ENCODE data around the gene ARHGEF16.

ARHGEF16 gene

DNA sequence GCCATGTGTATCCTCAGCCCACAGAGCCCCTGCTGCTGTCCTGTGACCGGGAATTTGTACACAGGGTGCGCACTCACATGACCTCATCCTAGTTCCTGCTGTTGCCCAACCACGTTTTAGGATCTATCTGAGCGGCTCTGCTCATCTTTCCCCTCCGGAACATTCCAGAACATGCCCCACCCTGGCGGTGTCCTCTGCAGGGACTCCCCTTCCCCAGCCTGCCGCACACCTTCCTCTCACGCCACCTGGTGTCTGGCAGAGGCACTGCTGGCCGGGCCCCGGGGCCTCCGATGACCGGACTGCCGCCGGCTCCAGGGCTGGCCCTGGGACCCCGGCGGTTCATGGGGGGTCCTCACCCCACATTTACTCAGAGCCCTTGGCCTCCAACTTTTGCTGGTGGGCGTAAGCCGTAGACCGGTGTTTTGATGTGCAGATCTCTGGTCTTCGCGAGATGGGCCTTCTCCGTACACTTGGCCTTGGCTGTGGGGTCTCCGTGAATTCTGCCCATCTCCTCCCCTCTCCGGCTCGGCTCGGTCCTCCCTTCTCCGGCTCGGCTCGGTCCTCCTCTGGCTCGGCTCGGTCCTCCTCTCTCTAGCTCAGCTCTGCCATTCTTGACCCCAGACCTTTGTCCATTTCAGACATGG, 29.5 kb downstream of the ARHGEF16 start:
- DNase-seq, result no peak

DNA sequence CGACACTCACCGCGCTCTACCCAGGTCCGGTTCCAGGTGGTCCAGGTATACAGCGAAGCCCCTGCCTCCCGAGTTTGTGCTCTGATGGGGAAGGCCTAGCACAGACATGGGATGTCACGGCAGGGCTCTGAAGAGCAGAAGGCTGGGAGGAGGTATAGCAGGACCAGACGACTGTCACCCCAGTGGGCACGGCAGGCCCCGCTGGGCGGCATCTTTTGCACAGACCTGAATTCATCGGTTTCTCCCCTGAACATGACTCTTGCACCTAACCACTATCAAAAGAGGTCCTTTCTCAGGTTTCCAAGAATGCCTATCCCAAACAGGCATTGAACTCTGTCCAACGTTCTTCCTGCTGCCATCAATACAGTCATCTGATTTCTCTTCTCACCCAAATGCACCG, 30.6 kb downstream of the ARHGEF16 start:
- no peak for DNase-seq

DNA sequence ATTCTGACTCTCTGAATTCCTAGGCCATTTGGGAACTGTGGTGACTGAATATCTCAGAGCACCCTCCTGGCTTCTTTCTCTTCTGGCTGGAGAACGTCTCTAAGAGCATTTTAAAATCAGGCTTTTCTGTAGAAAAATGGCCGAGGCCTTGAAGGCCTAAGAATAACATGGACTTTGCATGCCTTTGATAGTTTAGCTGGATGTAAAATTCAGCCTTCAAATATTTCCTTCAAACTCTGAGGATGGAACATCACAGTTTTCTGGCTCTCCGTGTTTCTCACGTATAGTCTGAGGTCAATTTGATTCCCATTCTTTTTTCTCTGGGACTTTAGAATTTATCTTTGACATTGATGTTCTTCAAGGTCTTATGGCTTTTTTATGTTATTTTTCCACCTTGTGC, 34.0 kb downstream of the ARHGEF16 start:
- no peak for DNase-seq

DNA sequence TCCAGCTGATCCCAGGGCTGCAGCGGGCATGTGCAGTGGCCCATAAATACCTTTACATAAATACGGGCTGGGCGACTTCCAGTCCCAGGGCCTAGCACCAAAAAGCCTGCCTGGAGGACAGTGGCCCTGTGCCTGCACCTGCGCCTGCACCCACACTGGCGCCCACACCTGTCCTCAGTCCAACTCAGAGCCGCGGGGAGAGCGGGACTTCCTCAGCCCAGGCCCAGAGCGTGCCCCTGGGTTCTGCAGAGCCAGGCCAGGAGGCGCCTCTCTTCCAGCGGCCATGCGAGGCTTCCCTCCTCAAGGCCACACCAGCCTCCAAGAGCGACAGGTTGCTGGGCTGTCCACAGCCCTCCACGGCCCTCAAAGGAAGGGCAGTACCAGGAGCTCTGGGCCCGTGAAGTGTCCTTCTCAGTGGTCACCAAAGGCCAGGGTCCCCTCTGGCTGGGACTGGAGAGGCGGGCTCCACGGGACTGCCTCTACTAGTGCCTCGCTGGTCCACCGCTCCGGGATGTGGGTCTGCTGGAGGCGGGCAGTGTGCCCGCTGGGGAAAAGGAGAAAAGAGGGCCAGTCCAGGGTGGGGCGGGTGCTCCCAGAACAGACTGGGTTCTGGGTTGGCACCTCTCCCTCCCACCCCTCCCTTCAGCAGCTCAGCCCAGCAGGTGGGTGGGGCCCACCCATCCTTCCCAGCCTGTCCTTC, 35.7 kb downstream of the ARHGEF16 start:
- no peak for DNase-seq

DNA sequence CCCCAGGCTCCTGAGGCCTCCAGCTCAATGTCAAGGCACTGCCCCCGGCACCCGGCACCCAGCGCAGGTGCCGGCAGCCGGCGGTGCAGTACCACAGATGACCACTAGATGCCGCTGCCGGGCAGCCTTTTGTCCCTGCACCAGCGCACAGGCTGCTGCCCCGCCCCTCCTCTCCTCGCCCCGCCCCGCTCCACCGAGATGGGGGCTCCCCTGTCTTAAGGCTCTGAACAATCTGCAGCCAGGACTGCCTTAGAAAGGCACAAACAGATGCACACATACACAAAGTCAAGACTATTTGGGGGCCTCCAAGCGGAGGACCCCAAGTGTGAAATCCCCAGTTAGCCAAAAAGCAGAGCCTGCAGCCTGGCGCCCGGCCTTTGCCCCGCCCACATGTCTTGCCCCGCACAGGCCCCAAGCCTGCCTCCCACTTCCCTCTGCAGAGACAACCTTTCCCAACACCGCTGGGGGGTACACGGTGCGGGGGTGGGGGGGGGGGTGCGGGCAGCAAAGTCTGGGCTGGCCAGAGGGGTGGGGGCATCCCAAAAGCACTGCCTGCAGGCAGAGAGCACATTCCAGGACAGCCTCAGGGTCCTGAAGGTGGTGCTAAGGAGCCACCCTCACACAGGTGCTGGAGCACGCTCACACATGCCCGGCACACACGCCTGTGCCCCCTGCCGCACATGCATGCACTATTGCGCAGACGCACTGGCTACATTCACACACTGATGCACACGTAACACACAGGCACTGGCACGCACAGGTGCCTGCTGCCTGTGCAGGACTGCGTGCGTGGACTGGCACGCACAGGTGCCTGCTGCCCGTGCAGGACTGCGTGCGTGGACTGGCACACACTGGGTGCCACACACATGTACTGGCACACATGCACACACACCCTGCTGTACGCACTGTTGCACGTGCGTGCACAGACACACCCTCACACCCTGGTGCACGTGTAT, 37.1 kb downstream of the ARHGEF16 start:
- DNase-seq, result peak; percentile 45

DNA sequence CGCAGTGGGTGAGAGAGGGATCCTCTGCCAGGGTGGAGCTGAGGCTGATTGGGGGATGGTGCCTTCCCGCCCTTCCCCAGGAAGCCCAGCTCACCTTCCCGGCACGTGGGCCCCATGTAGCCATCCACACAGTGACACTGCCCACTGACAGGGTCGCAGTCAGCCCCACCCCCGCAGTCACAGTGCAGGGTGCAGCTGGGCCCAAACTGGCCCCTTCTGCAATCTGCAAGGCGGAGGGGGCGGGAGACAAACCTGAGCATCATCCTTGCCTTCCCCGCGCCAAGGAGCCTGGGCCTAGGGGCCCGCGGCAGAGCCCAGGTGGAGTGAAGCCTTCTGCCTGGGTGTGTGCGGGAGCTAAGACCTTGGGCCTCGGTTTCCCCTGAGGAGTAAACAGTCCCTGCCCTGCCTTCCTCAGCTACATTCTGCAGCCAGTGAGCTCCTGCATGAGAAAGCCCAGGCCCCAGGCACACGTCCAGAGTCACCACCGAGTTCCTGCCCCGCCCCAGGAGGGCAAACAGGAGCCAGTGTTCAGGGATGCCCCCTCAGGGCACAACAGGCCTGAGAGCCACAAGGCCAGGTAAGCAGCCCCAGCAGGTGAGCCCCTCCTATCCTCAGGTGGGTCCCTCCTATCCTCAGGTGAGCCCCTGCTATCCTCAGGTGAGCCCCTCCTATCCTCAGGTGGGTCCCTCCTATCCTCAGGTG, 38.2 kb downstream of the ARHGEF16 start:
- DNase-seq, result no peak

DNA sequence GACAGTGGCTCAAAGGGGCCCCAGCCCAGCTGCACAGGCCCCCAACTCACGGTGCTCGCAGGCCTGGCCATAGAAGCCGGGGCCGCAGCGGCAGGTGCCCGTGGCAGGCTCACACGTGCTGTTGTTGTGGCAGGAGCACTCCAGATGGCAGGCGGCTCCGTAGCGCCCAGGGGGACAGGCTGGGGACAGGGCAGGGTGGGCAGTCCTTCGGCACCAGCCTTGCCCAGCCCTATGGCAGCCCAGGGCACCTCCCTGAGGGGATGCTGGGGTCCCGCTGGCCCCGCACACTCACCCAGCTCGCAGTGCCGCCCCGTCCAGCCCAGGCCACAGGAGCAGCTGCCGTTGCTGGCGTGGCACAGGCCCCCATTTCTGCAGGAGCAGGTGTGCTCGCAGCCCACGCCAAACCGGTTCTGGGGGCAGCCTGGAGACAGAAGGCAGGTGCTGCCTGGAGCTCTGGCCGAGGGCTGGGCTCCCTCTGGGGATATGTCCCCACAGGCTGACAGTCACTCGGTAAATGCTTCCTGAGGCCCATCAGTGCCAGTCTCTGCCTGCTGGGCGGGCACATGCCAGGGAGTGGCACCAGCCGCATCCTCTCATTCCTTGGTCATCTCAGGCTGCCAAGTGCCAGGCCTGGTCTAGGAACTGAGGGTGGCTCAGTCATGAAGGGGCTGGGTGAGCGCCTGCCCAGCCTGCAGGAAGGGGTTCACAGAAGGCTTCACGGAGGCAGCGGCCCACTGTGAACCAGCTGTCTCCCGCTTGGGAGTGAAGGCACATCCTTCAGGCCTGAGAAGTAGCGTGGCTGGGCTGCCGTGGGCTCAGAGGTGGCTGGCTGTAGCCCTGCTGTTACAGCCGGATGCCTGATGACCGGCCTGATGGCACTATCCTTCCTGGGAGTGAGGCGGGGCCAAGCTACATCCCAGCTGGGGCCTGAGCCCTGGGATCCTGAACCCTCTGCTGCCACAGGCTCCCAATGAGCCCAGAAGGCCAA, 40.1 kb downstream of the ARHGEF16 start:
- DNase-seq, result no peak

DNA sequence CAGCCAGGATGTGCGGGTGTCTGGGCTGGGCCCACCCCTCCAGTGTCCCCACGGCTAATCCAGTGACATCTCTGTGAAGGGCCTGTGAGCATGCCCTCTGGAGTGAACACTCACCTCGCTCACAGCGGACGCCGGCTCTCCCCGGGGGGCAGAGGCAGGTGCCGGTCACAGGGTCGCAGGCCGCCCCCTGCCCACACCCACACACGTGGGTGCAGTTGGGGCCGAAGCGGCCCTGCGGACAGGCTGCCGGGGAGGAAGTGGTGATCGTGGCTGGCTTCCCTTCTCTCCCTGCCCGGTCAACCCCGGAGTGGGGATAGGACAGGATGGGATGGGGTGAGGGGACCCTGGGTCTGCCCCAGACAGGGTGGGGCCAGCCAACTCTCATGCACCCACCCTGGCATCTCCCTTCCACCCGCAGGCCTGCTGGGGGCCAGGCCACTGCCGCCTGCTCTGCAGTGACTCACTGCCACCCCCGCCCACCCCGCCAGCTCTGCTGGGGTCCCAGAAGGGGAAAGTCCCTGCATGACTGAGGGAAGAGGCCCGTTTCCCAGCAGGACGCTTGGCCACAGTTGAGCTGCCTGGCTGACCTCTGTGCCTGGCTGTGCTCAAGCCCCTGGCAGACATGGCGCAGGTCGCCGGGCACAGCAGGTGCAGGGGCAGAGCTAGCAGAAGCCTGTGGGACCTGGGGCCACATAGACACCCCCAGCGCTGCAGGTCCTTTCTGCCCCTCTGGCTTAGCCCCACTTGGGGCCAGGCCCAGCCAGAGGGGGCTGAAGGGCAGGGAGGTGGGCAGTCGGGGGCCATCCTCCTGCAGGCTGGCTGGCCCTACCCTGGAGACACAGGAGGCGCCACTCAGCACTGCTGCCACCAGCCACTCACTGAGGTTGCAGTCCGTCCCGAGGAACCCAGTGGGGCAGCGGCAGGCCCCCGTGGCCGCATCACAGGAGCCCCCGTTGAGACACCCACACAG, 41.6 kb downstream of the ARHGEF16 start:
- peak; percentile 11 for DNase-seq

DNA sequence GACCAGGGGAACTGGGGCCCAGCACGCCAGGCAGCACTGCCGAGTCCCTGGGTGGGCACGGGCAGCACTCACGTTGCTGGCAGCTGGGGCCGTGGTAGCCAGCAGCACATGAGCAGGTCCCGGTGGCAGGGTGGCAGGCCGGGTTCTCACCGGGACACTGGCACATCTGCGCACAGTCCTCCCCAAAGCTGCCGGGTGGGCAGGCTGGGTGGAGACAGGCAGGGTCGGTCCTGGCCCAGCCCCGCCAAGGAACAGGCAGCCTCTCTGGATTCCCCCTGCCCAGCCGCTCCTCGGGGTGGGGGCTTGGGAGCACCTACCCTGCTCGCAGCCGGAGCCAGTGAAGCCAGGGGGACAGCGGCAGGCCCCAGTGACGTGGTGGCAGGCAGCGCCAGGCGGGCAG, 42.5 kb downstream of the ARHGEF16 start:
- DNase-seq, result no peak

DNA sequence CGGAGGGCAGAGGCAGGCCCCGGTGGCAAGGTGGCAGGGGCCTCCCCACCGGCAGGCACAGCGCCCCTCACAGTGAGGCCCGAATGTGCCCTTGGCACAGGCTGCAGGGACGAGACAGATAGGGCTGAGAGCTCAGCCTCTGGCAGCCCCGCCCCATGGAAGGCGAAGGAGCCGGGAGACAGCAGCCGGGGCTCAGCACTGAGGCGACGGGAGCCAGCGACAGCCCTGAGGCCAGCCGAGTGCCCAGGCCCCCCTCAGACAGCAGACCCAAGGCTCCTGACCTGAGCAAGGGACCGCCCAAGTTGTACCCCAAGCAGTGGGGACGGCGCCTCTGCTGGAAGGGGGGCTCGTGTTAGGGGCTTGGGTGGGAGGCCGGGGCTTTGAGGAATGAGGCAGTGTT, 43.1 kb downstream of the ARHGEF16 start:
- no peak for DNase-seq

DNA sequence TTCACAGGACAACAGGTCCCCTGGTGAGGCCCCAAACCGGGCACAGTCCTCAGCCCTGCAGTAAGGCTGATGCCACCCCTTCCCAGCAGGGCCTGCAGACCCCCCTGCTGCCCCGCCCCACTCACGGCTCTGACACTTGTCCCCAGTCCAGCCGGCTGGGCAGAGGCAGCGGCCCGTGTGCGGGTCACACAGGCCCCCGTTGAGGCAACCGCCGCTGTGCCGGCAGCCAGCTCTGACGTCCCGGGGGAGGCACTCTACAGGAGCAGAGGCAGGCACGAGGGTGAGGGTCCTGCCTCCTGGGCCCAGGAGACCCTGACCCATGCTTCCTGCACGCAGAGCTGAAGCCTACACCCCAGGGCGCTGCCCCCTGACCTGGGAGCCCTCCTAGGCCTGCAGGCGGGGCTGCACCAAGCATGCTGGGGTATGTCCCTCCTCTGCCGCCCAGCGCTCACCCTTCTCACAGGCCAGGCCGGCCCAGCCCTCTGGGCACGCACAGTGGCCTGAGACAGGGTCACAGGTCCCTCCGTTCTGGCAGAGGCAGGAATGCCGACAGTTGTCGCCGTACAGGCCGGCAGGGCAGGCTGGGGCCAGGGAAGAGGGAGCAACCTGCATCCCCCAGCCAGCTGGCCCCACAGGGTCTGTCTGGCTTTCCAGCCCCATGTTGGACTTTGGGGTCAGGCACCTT, 43.9 kb downstream of the ARHGEF16 start:
- DNase-seq, result no peak

DNA sequence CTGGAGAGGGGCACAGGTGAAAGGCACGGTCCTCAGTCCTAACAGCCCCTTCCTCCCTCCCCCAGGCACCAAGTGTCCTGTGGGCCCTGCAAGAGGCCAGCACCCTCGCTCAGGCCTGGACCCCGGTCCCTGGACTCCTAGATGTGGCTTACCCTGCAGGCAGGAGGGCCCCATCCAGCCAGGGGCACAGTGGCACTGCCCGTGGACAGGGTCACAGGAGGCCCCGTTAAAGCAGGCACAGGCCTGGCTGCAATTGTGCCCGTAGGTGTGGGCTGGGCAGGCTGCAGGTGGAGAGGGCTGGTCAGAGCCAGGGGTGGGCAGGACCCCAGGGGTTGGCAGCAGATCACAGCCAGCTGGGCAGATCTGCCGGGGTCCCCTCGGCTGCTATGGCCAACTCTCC, 44.5 kb downstream of the ARHGEF16 start:
- no peak for DNase-seq

DNA sequence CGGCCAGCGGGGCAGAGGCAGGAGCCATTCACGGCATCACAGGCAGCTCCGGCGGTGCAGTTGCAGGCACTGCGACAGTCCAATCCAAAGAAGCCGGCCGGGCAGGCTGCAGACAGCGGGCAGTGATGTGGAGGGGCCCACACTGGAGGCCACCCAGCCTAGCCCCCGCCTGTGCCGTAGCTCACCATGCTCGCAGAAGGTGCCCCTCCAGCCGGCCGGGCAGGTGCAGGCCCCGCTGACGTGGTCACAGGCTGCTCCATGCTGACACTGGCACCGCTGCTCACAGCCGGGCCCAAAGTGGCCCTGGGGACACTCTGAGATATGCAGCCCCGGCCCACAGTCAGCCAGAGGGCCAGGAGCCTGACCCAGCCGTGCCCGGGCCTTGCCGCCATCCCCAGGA, 45.1 kb downstream of the ARHGEF16 start:
- DNase-seq, result no peak

DNA sequence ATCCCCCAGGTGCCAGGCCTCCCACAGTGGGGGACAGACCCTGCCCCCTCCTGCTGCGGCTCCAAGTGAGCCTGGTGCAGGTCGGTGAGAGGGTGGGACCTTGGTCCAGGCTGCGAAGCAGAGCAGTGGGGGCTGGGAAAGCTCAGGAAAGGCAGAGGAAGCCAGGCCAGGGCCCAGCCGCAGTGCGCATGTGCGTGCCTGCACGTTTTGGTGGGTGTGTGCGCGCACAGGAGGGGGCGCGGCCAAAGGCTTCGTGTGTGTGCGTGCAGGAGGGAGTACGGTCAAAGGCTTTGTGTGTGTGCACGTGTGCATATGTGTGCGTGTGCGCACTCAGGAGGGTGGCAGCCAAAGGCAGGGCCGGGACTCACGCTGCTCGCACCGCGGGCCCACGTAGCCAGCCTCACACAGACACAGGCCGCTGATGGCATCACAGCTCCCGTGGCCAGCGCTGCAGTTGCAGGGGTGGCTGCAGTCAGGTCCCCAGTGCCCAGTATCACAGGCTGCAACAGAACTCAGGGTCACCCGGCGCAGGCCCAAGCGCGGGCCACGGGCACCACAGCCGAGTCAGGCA, 45.9 kb downstream of the ARHGEF16 start:
- no peak for DNase-seq

DNA sequence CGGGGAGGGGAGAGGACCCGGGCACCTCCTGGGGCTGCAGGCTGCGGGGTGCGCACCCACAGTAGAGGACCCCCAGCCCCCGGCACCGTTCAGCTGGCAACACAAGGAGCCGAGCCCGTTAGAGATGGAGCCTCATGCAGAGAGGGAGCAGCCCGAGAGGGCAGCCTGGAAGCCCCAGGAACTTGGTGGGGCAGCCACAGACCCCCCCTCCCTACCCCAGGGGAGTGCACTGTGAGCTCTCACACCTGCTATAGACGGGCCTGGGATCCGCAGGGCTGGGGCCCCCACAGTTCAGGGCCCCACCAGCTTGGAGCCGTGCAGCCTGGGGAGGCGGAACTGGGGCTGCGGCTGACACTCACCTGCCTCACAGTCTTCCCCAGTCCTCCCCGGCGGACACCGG, 47.0 kb downstream of the ARHGEF16 start:
- no peak for DNase-seq

DNA sequence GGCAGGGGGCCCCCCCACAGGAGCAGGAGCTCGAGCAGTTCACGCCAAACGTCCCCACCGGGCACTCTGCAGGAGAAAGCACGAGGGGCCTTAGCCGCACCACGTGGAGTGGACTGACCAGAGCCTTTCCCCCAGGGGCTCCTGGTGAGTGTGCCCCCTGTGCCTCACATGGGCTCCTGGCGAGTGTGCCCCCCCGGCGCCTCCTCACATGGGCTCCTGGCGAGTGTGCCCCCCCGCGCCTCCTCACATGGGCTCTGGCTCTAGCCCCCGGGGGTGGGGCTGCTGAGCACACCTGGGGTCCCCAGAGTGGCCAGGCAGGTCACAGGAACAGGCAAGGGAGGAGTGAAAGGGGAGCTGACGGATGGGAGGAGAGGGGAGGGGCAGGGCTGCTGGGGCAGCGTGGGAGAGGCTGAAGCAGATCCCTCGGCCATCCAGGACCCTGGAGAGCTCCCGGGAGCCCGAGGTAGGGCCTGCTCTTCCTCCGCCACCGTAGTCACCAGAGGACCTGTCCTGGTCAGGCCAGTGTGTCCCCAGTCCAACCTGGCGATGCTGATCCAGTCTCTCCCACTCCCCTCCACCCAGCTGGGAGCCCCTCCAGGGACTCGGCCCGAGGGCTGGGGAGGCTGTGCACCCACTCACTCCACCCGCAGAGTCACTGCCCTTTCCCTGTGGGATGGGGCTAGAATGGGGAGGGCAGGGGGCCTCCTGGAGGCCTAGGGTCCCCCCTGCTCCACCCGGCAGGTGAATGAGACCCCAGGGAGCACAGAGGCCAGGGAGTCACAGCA, 47.6 kb downstream of the ARHGEF16 start:
- DNase-seq, result peak; percentile 2

DNA sequence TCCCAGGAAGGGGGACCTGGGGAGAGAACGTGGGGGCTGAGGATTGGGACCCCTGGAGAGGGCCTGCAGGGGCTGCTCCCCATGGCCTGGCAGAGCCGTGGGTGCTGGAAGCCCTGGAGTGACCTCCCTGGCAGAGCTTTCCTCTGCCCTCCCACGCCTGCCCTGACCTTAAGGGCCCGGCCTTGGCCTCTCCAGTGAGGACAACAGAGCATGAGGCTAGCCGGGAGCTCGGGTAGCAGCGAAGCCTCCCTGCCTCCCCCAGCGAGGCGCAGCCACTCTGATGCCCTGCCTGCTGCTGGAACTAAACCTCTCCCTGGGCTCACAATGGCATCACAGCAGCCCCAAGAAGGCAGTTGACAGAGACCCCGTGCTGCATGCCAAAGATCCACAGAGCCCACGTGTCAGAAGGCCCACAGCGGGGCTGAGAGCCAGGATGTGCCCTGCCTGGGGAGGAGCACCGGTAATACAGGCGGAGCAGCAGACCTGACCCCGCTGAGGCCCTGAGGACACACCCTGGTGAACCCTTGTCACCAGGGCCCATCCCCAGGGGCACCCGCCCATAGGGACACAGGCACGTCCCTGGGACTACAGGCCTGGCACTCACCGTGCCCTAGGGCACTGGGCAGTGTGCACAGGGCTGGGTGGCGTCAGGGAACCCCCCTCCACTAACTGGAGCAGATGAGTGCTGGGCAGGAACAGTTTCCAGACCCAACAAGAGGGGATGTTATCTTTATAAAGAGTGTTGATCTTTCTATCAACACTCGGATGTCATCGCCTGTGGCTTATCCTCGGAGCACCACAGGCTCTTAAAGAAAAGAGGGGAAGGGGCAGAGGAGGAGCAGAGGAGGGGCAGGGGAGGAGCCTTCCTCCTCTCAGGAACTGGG, 48.4 kb downstream of the ARHGEF16 start:
- DNase-seq, result no peak

DNA sequence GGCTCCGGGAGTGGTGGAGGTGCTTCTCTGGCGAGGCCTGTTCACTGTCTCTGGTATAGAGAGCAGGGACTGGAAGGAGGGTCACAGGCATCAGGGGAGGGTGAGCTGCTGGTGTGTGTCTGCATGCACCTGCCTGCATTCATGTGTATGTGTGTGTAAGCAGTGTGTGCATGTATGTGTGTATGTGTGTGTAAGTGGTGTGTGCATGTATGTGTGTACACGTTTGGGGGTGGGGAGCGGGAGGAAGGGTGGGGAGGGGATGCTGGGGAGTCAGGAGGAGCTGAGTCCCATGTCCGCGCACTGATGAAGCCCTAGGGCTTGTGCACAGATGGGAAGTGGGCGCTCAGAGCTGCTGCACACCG, 49.0 kb downstream of the ARHGEF16 start:
- no peak for DNase-seq

All from kidney glomerular epithelial cell (primary cell).